ENCODE results near the gene ANXA9.

The ANXA9 gene

GRCh38 chr1:150974580-150975478 lies 7.3 kb upstream of the ANXA9 start, which contains the start of gene CERS2:
TSS of gene CERS2 (minus strand) at chr1:150974835. CDS start at chr1:150969090, 5,745 bp downstream.
- peak; percentile 87 for DNase-seq

- no peak for DNase-seq
These were observed 5.7 kb upstream of the ANXA9 start for GRCh38 chr1:150976401-150976821.

- peak; percentile 57 for DNase-seq
These were observed 5.0 kb upstream of the ANXA9 start for GRCh38 chr1:150976879-150977694.

GRCh38 chr1:150979092-150980056 lies 2.7 kb upstream of the ANXA9 start:
- peak; percentile 89 for DNase-seq

GRCh38 chr1:150981177-150981804 lies 801 bp upstream of the ANXA9 start:
- no peak for DNase-seq

GRCh38 chr1:150985179-150985825 lies 3.2 kb downstream of the ANXA9 start:
- DNase-seq: no peak

- DNase-seq: no peak
These were observed 5.8 kb downstream of the ANXA9 start for GRCh38 chr1:150987924-150988323.

- DNase-seq: no peak
These were observed 10.5 kb downstream of the ANXA9 start for GRCh38 chr1:150992626-150993025.

- no peak for DNase-seq
These were observed 12.2 kb downstream of the ANXA9 start for GRCh38 chr1:150994248-150994647.

- DNase-seq: no peak
These were observed 13.4 kb downstream of the ANXA9 start for GRCh38 chr1:150995460-150995859.

- DNase-seq: peak; percentile 41
These were observed 13.8 kb downstream of the ANXA9 start for GRCh38 chr1:150995896-150996295.

- no peak for DNase-seq
These were observed 15.2 kb downstream of the ANXA9 start for GRCh38 chr1:150997126-150997872.

- no peak for DNase-seq
These were observed 15.9 kb downstream of the ANXA9 start for GRCh38 chr1:150997949-150998348.

GRCh38 chr1:150999051-150999674 lies 17.1 kb downstream of the ANXA9 start:
- DNase-seq: peak; percentile 35

- no peak for DNase-seq
These were observed 17.8 kb downstream of the ANXA9 start for GRCh38 chr1:150999926-151000325.

- DNase-seq: no peak
These were observed 18.3 kb downstream of the ANXA9 start for GRCh38 chr1:151000408-151000807.

GRCh38 chr1:151001602-151002001 lies 19.5 kb downstream of the ANXA9 start:
- no peak for DNase-seq

- no peak for DNase-seq
These were observed 20.0 kb downstream of the ANXA9 start for GRCh38 chr1:151002051-151002450.

GRCh38 chr1:151002611-151003010 lies 20.5 kb downstream of the ANXA9 start:
- DNase-seq: no peak

- no peak for DNase-seq
These were observed 21.1 kb downstream of the ANXA9 start for GRCh38 chr1:151003180-151003579.
